Stimulated activated CD4-positive, alpha-beta T cell treated with anti-CD3 and anti-CD28 coated beads, Interleukin-12 subunit alpha, Interleukin-12 subunit beta, amount 100 ng/mL, for 4 hours (primary cell): Measurements from ENCODE around the gene PTPRT.
"Not testable (repeated sequence)": the region's sequence is repeated elsewhere in the genome, so short reads cannot be mapped to it uniquely, and the experiment has no call there.

ENCODE experiments used
- DNase-seq: peaks from one replicate; pipeline ENCODE4 v3.0.0-alpha.2; 2020

PTPRT gene

GRCh38 chr20:42258564-42259302, 931.0 kb downstream of the PTPRT start:
- DNase-seq = no peak

GRCh38 chr20:42255821-42256220, 933.9 kb downstream of the PTPRT start:
- DNase-seq = no peak

GRCh38 chr20:42254673-42255072, 935.0 kb downstream of the PTPRT start:
- DNase-seq = no peak

- DNase-seq = no peak
These were observed 937.6 kb downstream of the PTPRT start for GRCh38 chr20:42252116-42252515.

GRCh38 chr20:42218621-42219374, 970.9 kb downstream of the PTPRT start:
- DNase-seq = no peak

- DNase-seq = no peak
These were observed 975.6 kb downstream of the PTPRT start for GRCh38 chr20:42214074-42214473.

- no peak for DNase-seq
These were observed 977.3 kb downstream of the PTPRT start for GRCh38 chr20:42212391-42212790.

- DNase-seq = not testable (repeated sequence)
These were observed 983.1 kb downstream of the PTPRT start for GRCh38 chr20:42206557-42206956.

- no peak for DNase-seq
These were observed 985.5 kb downstream of the PTPRT start for GRCh38 chr20:42204109-42204660.

GRCh38 chr20:42197599-42197998, 992.1 kb downstream of the PTPRT start:
- no peak for DNase-seq

GRCh38 chr20:42193119-42193518, 996.6 kb downstream of the PTPRT start:
- DNase-seq = no peak

GRCh38 chr20:42192321-42192720, 997.4 kb downstream of the PTPRT start:
- no peak for DNase-seq

- no peak for DNase-seq
These were observed 998.4 kb downstream of the PTPRT start for GRCh38 chr20:42191140-42191860.

- DNase-seq = no peak
These were observed 999.6 kb downstream of the PTPRT start for GRCh38 chr20:42190084-42190483.

GRCh38 chr20:42186337-42186736, 1003.4 kb downstream of the PTPRT start:
- no peak for DNase-seq

GRCh38 chr20:42183147-42183546, 1006.6 kb downstream of the PTPRT start:
- DNase-seq = no peak

GRCh38 chr20:42181064-42181463, 1008.6 kb downstream of the PTPRT start:
- no peak for DNase-seq

- no peak for DNase-seq
These were observed 1009.9 kb downstream of the PTPRT start for GRCh38 chr20:42179768-42180167.

- no peak for DNase-seq
These were observed 1016.3 kb downstream of the PTPRT start for GRCh38 chr20:42173440-42173839.

- no peak for DNase-seq
These were observed 1025.4 kb downstream of the PTPRT start for GRCh38 chr20:42164121-42164890.

GRCh38 chr20:42161228-42161829, 1028.4 kb downstream of the PTPRT start:
- no peak for DNase-seq

- DNase-seq = no peak
These were observed 1029.9 kb downstream of the PTPRT start for GRCh38 chr20:42159808-42160207.
